ENCODE data around the gene LAMP5. TPM values are rescaled to one million over a fixed set of nuclear protein-coding genes. Genes with fewer than 3 reads are reported as not detected.

Gene LAMP5
- total RNA-seq, 1 donor from 2014 or later = 1.6 TPM

GRCh38 chr20:9574776-9575175 is 60.4 kb downstream of the LAMP5 start:
- DNase-seq (ENCODE audit: low spot score) = no peak
- ATAC-seq = no peak
- intact Hi-C loops (cut with DNase I) = loop anchor here (5.0 kb wide), 1 partner anchor 723 kb away; no protein-coding TSS in a partner anchor

GRCh38 chr20:9575836-9576235 is 61.4 kb downstream of the LAMP5 start:
- ATAC-seq (no peak), DNase-seq (ENCODE audit: low spot score) (no peak)
- intact Hi-C loops (cut with DNase I) = no loop called here

- DNase-seq (ENCODE audit: low spot score) (no peak), ATAC-seq (no peak)
- intact Hi-C loops (cut with DNase I) = no loop called here
These were observed 62.3 kb downstream of the LAMP5 start for GRCh38 chr20:9576695-9577094.

GRCh38 chr20:9577397-9577796 is 63.0 kb downstream of the LAMP5 start:
- DNase-seq (ENCODE audit: low spot score) (no peak), ATAC-seq (no peak)
- intact Hi-C loops (cut with DNase I) = no loop called here

DNA sequence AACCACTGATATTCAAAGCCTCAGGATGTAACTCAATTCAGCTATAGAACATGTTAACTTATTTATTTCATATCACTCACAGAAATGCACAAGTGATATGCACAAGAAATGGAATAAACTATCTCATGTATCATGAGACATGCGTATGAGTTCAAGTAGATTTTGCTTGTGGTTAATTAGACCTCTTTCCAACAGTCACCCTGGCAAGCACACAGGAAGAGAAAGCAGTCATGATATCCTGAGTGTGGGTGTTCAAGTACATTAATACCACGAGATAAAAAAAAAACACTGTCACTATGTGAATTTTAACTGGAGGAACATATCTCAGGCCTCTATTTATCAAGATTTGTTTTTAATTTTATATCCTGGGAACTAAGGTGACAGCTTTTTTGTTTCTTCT is 64.2 kb downstream of the LAMP5 start:
- intact Hi-C loops (cut with DNase I) = no loop called here
- ATAC-seq = no peak

More for the DNA sequence above, 64.2 kb downstream of the LAMP5 start:
- no peak for DNase-seq (ENCODE audit: low spot score)
